ENCODE results near the gene VWA8. TPM values are rescaled to one million over a fixed set of nuclear protein-coding genes. Genes with fewer than 3 reads are reported as not detected.

VWA8 gene
- total and polyA plus RNA-seq, 9 donors, result 4.5 to 25.1 (median 21.0) TPM

GRCh38 chr13:41919741-41920487, 41.0 kb downstream of the VWA8 start:
- Histone ChIP-seq H3K4me1 (ENCODE audit: insufficient read depth) (peaks cover 2% of the 10 kb centered on the region), H3K4me3 (no peak overlapping the region), H3K27ac (no peak overlapping the region), H3K27me3 (no peaks in the 10 kb centered on the region), H3K9me3 (no peaks in the 10 kb centered on the region), H3K36me3 (no peaks in the 10 kb centered on the region)
- TF ChIP-seq CTCF (IDR thresholded peaks at IDR 0.05) (no peak), POLR2A (IDR thresholded peaks at IDR 0.05) (no peak), EP300 (IDR thresholded peaks at IDR 0.05) (no peak)
- no peak for DNase-seq
- intact Hi-C loops (cut with DNase I), result no loop called here
- WGBS, 3 donors, result 87 to 96% (median 94%) methylated on average over 5 of the region's 5 CpGs

GRCh38 chr13:41919031-41919740, 41.7 kb downstream of the VWA8 start:
- Histone ChIP-seq H3K36me3 (no peaks in the 10 kb centered on the region), H3K27me3 (no peaks in the 10 kb centered on the region), H3K4me1 (ENCODE audit: insufficient read depth) (peaks cover 2% of the 10 kb centered on the region), H3K4me3 (no peak overlapping the region), H3K27ac (no peak overlapping the region), H3K9me3 (no peaks in the 10 kb centered on the region)
- TF ChIP-seq CTCF (IDR thresholded peaks at IDR 0.05) (no peak), EP300 (IDR thresholded peaks at IDR 0.05) (no peak), POLR2A (IDR thresholded peaks at IDR 0.05) (no peak)
- intact Hi-C loops (cut with DNase I), result no loop called here
- 53 to 61% (median 56%) methylated on average over 3 of the region's 3 CpGs for WGBS, 3 donors
- DNase-seq, result no peak

- WGBS, 3 donors, result 71 to 90% (median 78%) methylated on average over 1 of the region's 1 CpG
- no peak for TF ChIP-seq POLR2A (IDR thresholded peaks at IDR 0.05)
- TF ChIP-seq EP300 (IDR thresholded peaks at IDR 0.05), result no peak
- no peak for TF ChIP-seq CTCF (IDR thresholded peaks at IDR 0.05)
- intact Hi-C loops (cut with DNase I), result no loop called here
- H3K27me3 ChIP-seq, result no peaks in the 10 kb centered on the region
- DNase-seq, result no peak
- H3K4me1 ChIP-seq (ENCODE audit: insufficient read depth), result peaks cover 3% of the 10 kb centered on the region
- H3K9me3 ChIP-seq, result no peaks in the 10 kb centered on the region
- no peak overlapping the region for H3K4me3 ChIP-seq
- no peak overlapping the region for H3K27ac ChIP-seq
- no peaks in the 10 kb centered on the region for H3K36me3 ChIP-seq
Measured at GRCh38 chr13:41917641-41918040, 43.3 kb downstream of the VWA8 start.

- peaks cover 3% of the 10 kb centered on the region for H3K4me1 ChIP-seq (ENCODE audit: insufficient read depth)
- 38 to 44% (median 41%) methylated on average over 5 of the region's 5 CpGs for WGBS, 3 donors
- TF ChIP-seq POLR2A (IDR thresholded peaks at IDR 0.05), result no peak
- TF ChIP-seq EP300 (IDR thresholded peaks at IDR 0.05), result no peak
- no peak for TF ChIP-seq CTCF (IDR thresholded peaks at IDR 0.05)
Measured at GRCh38 chr13:41916173-41916954, 44.5 kb downstream of the VWA8 start.

More at GRCh38 chr13:41916173-41916954, 44.5 kb downstream of the VWA8 start:
- no peak for DNase-seq
- no peak overlapping the region for H3K4me3 ChIP-seq
- no peak overlapping the region for H3K27ac ChIP-seq
- H3K27me3 ChIP-seq, result no peaks in the 10 kb centered on the region
- H3K36me3 ChIP-seq, result no peaks in the 10 kb centered on the region
- H3K9me3 ChIP-seq, result no peaks in the 10 kb centered on the region
- intact Hi-C loops (cut with DNase I), result no loop called here
